Right lung (tissue), 5 donors: Measurements from ENCODE around the gene NRSN1. TPM values are rescaled to one million over a fixed set of nuclear protein-coding genes. Genes with fewer than 3 reads are reported as not detected.

Source experiments
- polyA plus RNA-seq, 5 donors: library from polyadenylated mRNA; unstranded; fragments of 120-200 nt; gene quantifications; one replicate each; pipeline versions ENCODE4 v1.2.1 to v1.2.3, GENCODE V29; 2013; ENCODE audit warnings: inconsistent platforms in 1 of 5, low replicate concordance in 1 of 5; ENCODE audit not compliant: insufficient read length in 5 of 5, insufficient read depth in 1 of 5

NRSN1 gene
- polyA plus RNA-seq, 5 donors, result 0.15 to 0.49 (median 0.37) TPM

Other genes with a start within 250 kb of the NRSN1 start
- gene DCDC2, start 231.8 kb downstream of the NRSN1 start, polyA plus RNA-seq, result 10 to 100 TPM in 4 of 5 donors, 1 to 10 TPM in 1; 8.3 to 16.6 (median 12.2) TPM